ENCODE data around the gene ARHGEF12.
"Not testable (repeated sequence)": the region's sequence is repeated elsewhere in the genome, so short reads cannot be mapped to it uniquely, and the experiment has no call there.

The ARHGEF12 gene

DNA sequence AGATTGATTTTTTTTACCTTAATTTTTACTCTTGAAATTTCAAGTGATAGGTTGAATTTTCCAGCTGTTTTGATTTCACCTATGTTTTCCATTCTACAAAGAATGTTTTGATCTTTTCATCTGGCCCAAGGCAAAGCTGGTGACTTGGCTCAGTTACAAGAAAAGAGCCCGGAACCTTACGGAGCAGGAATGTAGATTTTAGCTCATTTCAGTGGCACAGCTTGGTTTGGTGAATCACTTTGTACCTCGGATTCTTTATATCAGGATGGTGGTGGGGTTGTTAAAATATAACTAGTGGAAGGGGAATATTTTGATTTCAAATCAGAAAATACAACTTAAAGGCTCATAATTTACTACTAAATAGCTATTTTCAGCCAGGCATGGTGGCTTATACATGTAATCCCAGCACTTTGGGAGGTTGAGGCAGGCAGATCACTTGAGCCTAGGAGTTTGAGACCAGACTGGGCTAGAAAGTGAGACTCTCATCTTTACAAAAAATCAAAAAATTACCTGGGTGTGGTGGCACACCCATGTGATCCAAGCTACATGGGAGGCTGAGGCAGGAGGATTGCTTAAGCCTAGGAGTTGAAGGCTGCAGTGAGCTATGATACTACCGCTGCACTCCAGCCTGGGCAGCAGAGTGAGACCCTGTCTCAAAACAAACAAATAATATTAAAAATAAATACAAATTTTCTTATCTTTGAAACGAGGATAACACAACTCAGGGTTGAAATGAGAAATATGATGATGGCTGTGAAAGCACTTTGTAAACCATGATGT, 166.0 kb downstream of the ARHGEF12 start:
- H3K27me3 ChIP-seq = peaks cover 95% of the 10 kb centered on the region
- H3K36me3 ChIP-seq = no peaks in the 10 kb centered on the region
- no peaks in the 10 kb centered on the region for H3K9me3 ChIP-seq
- TF ChIP-seq, protein P1, sequence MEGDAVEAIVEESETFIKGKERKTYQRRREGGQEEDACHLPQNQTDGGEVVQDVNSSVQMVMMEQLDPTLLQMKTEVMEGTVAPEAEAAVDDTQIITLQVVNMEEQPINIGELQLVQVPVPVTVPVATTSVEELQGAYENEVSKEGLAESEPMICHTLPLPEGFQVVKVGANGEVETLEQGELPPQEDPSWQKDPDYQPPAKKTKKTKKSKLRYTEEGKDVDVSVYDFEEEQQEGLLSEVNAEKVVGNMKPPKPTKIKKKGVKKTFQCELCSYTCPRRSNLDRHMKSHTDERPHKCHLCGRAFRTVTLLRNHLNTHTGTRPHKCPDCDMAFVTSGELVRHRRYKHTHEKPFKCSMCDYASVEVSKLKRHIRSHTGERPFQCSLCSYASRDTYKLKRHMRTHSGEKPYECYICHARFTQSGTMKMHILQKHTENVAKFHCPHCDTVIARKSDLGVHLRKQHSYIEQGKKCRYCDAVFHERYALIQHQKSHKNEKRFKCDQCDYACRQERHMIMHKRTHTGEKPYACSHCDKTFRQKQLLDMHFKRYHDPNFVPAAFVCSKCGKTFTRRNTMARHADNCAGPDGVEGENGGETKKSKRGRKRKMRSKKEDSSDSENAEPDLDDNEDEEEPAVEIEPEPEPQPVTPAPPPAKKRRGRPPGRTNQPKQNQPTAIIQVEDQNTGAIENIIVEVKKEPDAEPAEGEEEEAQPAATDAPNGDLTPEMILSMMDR (IDR thresholded peaks at IDR 0.05) = no peak
- no peaks in the 10 kb centered on the region for H3K4me1 ChIP-seq (ENCODE audit: control insufficient read depth in 1 of 2, insufficient read depth in 1 of 2, low read depth in 1 of 2, low read length in 1 of 2)
- no peak overlapping the region for H3K27ac ChIP-seq
- H3K4me3 ChIP-seq (ENCODE audit: low read depth in 1 of 2, low read length in 1 of 2) = no peak overlapping the region

DNA sequence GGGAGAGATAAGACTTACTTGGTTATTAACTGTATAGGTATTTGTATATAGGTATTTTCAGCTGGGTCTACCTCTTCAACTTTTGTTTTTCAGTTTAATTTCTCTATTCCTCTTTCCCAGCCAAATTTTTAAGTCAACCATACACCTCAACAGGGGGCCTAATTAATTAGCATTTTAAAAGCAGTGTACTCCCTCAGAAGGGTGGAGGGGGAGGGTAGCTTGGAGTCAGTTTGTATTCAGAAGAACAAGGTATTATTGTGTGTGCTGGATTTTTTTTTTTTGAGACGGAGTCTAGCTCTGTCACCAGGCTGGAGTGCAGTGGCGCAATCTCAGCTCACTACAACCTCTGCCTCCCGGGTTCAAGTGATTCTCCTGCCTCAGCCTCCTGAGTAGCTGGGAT, 167.3 kb downstream of the ARHGEF12 start:
- H3K4me3 ChIP-seq (ENCODE audit: low read depth in 1 of 2, low read length in 1 of 2); H3K9me3 ChIP-seq; H3K36me3 ChIP-seq; H3K27ac ChIP-seq; H3K4me1 ChIP-seq (ENCODE audit: control insufficient read depth in 1 of 2, insufficient read depth in 1 of 2, low read depth in 1 of 2, low read length in 1 of 2): not testable (repeated sequence)
- peaks cover 99% of the 10 kb centered on the region for H3K27me3 ChIP-seq

DNA sequence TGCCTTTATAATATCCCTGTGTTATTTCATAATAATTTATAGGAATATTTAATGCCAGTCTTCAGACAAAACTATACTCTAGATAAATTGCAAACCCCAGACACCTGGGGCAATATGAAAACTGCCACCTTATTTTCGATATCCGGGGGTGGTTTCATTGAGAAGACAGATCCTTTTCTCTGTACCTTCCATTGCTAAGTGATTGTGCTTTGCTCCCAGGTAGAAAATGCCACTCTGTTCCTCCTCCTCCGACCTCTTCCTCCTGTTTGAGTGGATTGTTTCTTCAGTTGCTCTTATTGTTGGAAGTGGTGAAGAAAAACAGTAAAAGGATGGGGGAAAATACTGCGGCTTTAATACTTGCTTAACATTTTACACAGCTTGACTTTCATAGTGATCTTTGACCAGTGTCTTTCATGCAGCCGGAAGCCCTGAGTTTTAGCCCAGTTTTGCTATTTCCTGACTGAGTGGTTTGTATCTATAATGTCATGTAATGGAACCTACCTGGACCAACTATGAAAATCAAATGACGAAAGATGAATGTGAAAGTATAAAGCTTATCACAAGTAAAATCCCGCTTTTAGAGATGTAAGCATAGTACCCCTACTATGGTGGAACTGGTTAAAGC, 169.7 kb downstream of the ARHGEF12 start:
- Histone ChIP-seq H3K36me3 (no peaks in the 10 kb centered on the region), H3K27ac (no peak overlapping the region), H3K4me1 (ENCODE audit: control insufficient read depth in 1 of 2, insufficient read depth in 1 of 2, low read depth in 1 of 2, low read length in 1 of 2) (no peaks in the 10 kb centered on the region), H3K9me3 (no peaks in the 10 kb centered on the region), H3K27me3 (peaks cover 99% of the 10 kb centered on the region), H3K4me3 (ENCODE audit: low read depth in 1 of 2, low read length in 1 of 2) (no peak overlapping the region)
- TF ChIP-seq, protein P1 (IDR thresholded peaks at IDR 0.05) = no peak

DNA sequence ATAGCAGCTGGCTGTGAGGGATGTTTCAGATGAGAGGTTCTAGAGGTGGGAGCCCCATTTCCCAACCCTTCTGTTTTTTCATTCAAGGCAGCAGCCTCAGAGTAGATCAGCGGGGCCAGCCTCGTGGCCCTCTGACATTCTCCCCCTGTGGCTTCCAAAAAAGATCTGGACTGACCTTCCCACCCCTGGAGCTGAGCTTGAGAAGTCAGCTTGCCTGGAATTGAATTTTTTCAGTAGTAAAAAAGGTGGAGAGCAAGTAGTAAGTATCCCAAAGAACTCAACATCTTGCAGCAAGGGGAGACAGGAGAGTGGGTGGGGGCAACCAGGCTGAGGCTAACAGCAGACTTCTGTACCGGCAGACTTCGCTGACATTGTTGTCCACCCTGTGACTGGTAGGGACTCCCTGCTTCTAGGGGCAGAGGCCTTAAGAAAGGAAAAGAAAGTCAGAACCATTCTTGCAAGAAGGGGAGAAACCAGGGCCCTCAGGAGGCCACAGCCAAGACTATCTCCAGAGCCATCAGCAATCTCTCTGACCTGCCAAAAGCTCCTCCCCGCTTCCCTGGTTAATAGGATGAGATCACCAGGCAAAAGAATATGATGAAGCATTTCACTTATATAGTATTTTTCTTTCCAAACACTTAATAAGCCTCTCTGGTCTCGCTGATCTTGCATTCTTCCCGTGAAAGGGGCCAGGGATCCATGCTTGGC, 173.3 kb downstream of the ARHGEF12 start:
- Histone ChIP-seq H3K4me1 (ENCODE audit: control insufficient read depth in 1 of 2, insufficient read depth in 1 of 2, low read depth in 1 of 2, low read length in 1 of 2) (peaks cover 0 to 2% of the 10 kb centered on the region in 2 experiments), H3K36me3 (no peaks in the 10 kb centered on the region), H3K9me3 (no peaks in the 10 kb centered on the region), H3K27me3 (peaks cover 97% of the 10 kb centered on the region), H3K4me3 (ENCODE audit: low read depth in 1 of 2, low read length in 1 of 2) (no peak overlapping the region), H3K27ac (no peak overlapping the region)
- TF ChIP-seq, protein P1 (IDR thresholded peaks at IDR 0.05) = no peak

DNA sequence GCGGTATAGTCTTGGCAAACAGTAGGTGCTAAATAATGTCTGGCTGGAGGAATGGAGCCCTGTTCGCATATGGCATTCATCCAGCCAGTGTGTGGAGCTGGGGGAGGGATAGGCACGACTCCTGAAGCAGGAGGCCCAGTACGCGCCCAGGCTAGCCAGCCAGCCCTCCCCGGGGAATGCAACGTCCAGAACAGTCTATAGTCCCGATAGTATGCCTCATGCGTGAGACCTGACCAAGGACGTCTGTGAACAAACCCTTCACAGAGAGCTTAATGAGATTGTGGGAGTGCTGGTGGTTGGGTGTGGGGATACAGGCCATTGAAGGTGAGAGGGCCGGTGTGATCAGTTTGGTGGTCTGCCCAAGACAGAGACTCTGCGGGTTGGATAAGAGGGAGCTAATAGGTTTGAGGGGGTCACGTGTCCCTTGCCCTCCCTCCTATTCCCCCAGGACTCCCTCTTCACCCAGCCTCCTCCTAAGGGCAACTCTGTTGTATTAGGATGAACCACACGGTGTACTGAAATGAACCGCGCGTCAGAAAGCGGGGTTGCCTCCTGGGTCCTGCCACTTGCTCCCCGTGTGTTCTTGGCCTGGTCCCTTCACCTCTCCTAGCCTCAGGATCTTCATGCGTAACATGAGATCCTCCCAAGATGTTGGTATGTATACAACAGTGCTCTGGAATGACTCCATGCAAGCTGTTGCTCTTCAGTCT, 174.3 kb downstream of the ARHGEF12 start:
- no peaks in the 10 kb centered on the region for H3K9me3 ChIP-seq
- TF ChIP-seq, protein P1 (IDR thresholded peaks at IDR 0.05) = no peak
- H3K27me3 ChIP-seq = peaks cover 97% of the 10 kb centered on the region
- H3K27ac ChIP-seq = no peak overlapping the region
- H3K4me3 ChIP-seq (ENCODE audit: low read depth in 1 of 2, low read length in 1 of 2) = no peak overlapping the region
- H3K4me1 ChIP-seq (ENCODE audit: control insufficient read depth in 1 of 2, insufficient read depth in 1 of 2, low read depth in 1 of 2, low read length in 1 of 2) = peaks cover 0 to 2% of the 10 kb centered on the region in 2 experiments
- no peaks in the 10 kb centered on the region for H3K36me3 ChIP-seq
